OCI-LY3 (cell line): Measurements from ENCODE around the gene TPK1.

ENCODE experiments used
- H2AFZ ChIP-seq: fragments of 200-600, 300-600 bp; shearing (Covaris generic); 2 replicates; pipeline ENCODE4 v1.6.0; 2014; ENCODE audit warnings: antibody characterized with exemption, low read depth, low read length
- H3K27ac ChIP-seq: fragments of 200-600, 300-600 bp; sonication (generic); 2 replicates; pipeline ENCODE4 v1.5.1; 2014; ENCODE audit warnings: mild to moderate bottlenecking, low read length, moderate library complexity, mixed read lengths
- H3K27me3 ChIP-seq: fragments of 200-600, 300-600 bp; sonication (generic); 2 replicates; pipeline ENCODE4 v1.6.1; 2014; ENCODE audit warnings: low read depth, low read length, mixed read lengths
- H3K36me3 ChIP-seq: fragments of 200-600, 300-600 bp; sonication (generic); replicated peaks from 2 replicates; pipeline ENCODE3; 2014; ENCODE audit warnings: low read depth, low read length, mixed read lengths
- H3K4me1 ChIP-seq: fragments of 300-600, 200-600 bp; sonication (generic); 2 replicates; pipeline ENCODE4 v1.6.1; 2014; ENCODE audit warnings: low read length, mixed read lengths
- H3K4me2 ChIP-seq: fragments of 200-600, 300-600 bp; sonication (generic); 2 replicates; pipeline ENCODE4 v1.6.1; 2014; ENCODE audit warnings: low read length, mixed read lengths
- H3K4me3 ChIP-seq: fragments of 300-600, 200-600 bp; sonication (generic); 2 replicates; pipeline ENCODE4 v1.5.1; 2014; ENCODE audit warnings: antibody characterized with exemption, mild to moderate bottlenecking, low read length, moderate library complexity
- H3K79me2 ChIP-seq: fragments of 300-600, 200-600 bp; shearing (Covaris generic); 2 replicates; pipeline ENCODE4 v1.6.1; 2014; ENCODE audit warnings: mild to moderate bottlenecking, low read length, mixed read lengths
- H3K9ac ChIP-seq: fragments of 300-600, 200-600 bp; shearing (Covaris generic); 2 replicates; pipeline ENCODE4 v1.6.0; 2014; ENCODE audit warnings: mild to moderate bottlenecking, low read length, moderate library complexity
- H3K9me3 ChIP-seq: fragments of 200-600, 300-600 bp; shearing (Covaris generic); 2 replicates; pipeline ENCODE4 v1.6.1; 2014; ENCODE audit warnings: low read length, mixed read lengths; ENCODE audit not compliant: insufficient read depth
- H4K20me1 ChIP-seq: fragments of 200-600, 300-600 bp; sonication (generic); 2 replicates; pipeline ENCODE4 v1.6.1; 2016; ENCODE audit warnings: low read length, mixed read lengths; ENCODE audit not compliant: insufficient read depth
- CTCF ChIP-seq: fragments of 200-600, 300-600 bp; sonication (generic); IDR thresholded peaks from 2 replicates; pipeline ENCODE4 v1.5.1; 2014; ENCODE audit warnings: antibody characterized with exemption, low read length, low read depth
- EZH2phosphoT487 ChIP-seq: fragments of 200-600 bp; shearing (Covaris generic); IDR thresholded peaks from 2 replicates; pipeline ENCODE4 v1.6.1; 2018; ENCODE audit warnings: antibody characterized with exemption, mixed run types, low read depth

Gene TPK1

GRCh38 chr7:144588559-144589051 is 247.2 kb downstream of the TPK1 start:
- Histone ChIP-seq H4K20me1 (no peaks in the 10 kb centered on the region), H3K4me3 (no peak overlapping the region), H3K36me3 (no peaks in the 10 kb centered on the region), H3K27ac (no peak overlapping the region), H3K9ac (no peak overlapping the region), H3K4me1 (no peaks in the 10 kb centered on the region), H3K9me3 (no peaks in the 10 kb centered on the region), H3K4me2 (no peak overlapping the region), H3K27me3 (no peaks in the 10 kb centered on the region), H3K79me2 (no peaks in the 10 kb centered on the region), H2AFZ (no peak overlapping the region)
- TF ChIP-seq EZH2phosphoT487 = no peak
- TF ChIP-seq CTCF = no peak

- Histone ChIP-seq H3K9ac (no peak overlapping the region), H3K36me3 (no peaks in the 10 kb centered on the region), H3K79me2 (no peaks in the 10 kb centered on the region), H2AFZ (no peak overlapping the region), H3K4me1 (no peaks in the 10 kb centered on the region), H3K9me3 (no peaks in the 10 kb centered on the region), H3K27ac (no peak overlapping the region), H4K20me1 (no peaks in the 10 kb centered on the region), H3K4me2 (no peak overlapping the region), H3K27me3 (no peaks in the 10 kb centered on the region), H3K4me3 (no peak overlapping the region)
- TF ChIP-seq CTCF (no peak), EZH2phosphoT487 (no peak)
Observed at GRCh38 chr7:144587701-144588100, 248.2 kb downstream of the TPK1 start.

GRCh38 chr7:144584726-144585125 is 251.1 kb downstream of the TPK1 start:
- Histone ChIP-seq H3K27ac (no peak overlapping the region), H3K4me2 (no peak overlapping the region), H3K9ac (no peak overlapping the region), H3K79me2 (no peaks in the 10 kb centered on the region), H3K9me3 (no peaks in the 10 kb centered on the region), H4K20me1 (no peaks in the 10 kb centered on the region), H3K4me3 (no peak overlapping the region), H2AFZ (no peak overlapping the region), H3K36me3 (no peaks in the 10 kb centered on the region), H3K27me3 (no peaks in the 10 kb centered on the region), H3K4me1 (no peaks in the 10 kb centered on the region)
- TF ChIP-seq CTCF (no peak), EZH2phosphoT487 (no peak)

- no peaks in the 10 kb centered on the region for H3K9me3 ChIP-seq
- no peaks in the 10 kb centered on the region for H3K36me3 ChIP-seq
- H2AFZ ChIP-seq = no peak overlapping the region
- no peaks in the 10 kb centered on the region for H3K79me2 ChIP-seq
- no peak overlapping the region for H3K4me2 ChIP-seq
- TF ChIP-seq EZH2phosphoT487 = no peak
- TF ChIP-seq CTCF = no peak
- H3K4me3 ChIP-seq = no peak overlapping the region
- no peaks in the 10 kb centered on the region for H4K20me1 ChIP-seq
- H3K27ac ChIP-seq = no peak overlapping the region
- H3K27me3 ChIP-seq = no peaks in the 10 kb centered on the region
- H3K9ac ChIP-seq = no peak overlapping the region
- H3K4me1 ChIP-seq = no peaks in the 10 kb centered on the region
Observed at GRCh38 chr7:144579687-144580086, 256.2 kb downstream of the TPK1 start.
